Measurements from ENCODE around the gene LHX4.

- no peak for TF ChIP-seq CTCF (conservative IDR thresholded peaks at IDR 0.05)
- TF ChIP-seq ZFX (IDR thresholded peaks at IDR 0.05), result no peak
Measured at GRCh38 chr1:180243517-180244221, 13.6 kb downstream of the LHX4 start.

All from C4-2B (cell line).